Endothelial cell of umbilical vein (primary cell): Measurements from ENCODE around the gene KIF20B. TPM values are rescaled to one million over a fixed set of nuclear protein-coding genes. Genes with fewer than 3 reads are reported as not detected.

Experiments used
- BruUV-seq: library from RNA; stranded (reverse); fragments of 400-500 nt; replicated peaks from 2 replicates; lab custom pipeline; 2021; lab: Mats Ljungman, UMichigan
- CTCF ChIA-PET: fragments of 300-600, 350-600 bp; sonication (Branson Sonifier 250); formaldehyde crosslinking; loops from one replicate; lab custom pipeline; 2021; ENCODE audit warnings: antibody characterized with exemption, inconsistent platforms; lab: Charles Lee
- POLR2A ChIA-PET: fragments of 300-600, 350-600 bp; sonication (Branson Sonifier 250); formaldehyde crosslinking; loops from one replicate; lab custom pipeline; 2021; ENCODE audit warnings: antibody characterized with exemption, inconsistent platforms; lab: Charles Lee
- DNase-seq: peaks from one replicate; pipeline ENCODE4 v3.0.0-alpha.2; 2011; ENCODE audit warnings: low read depth, low spot score
- FAIRE-seq: peaks from 2 replicates; lab custom pipeline; 2011; peaks lifted over from hg19 to GRCh38; lab: Jason Lieb, UNC
- H2AFZ ChIP-seq: 2 replicates; pipeline ENCODE4 v1.6.0; 2012; ENCODE audit warnings: low read depth, low read length, control low read depth, inconsistent platforms
- H3K27ac ChIP-seq: 2 replicates; pipeline ENCODE4 v1.5.1; 2011; ENCODE audit warnings: low read depth, mild to moderate bottlenecking, control low read depth, low read length, moderate library complexity; ENCODE audit not compliant: insufficient read depth
- H3K27me3 ChIP-seq, 2 experiments: 2 replicates each; pipeline versions ENCODE4 v1.6.0 to v1.6.1; 2011; ENCODE audit warnings: low read length in 2 of 2, mixed read lengths in 1 of 2; ENCODE audit not compliant: control insufficient read depth in 2 of 2, insufficient read depth in 2 of 2
- H3K36me3 ChIP-seq, 2 experiments: 2 replicates in 1 of 2; 3 replicates in 1 of 2; pipeline ENCODE4 v1.5.1; 2011; ENCODE audit warnings: low read length in 2 of 2, mild to moderate bottlenecking in 1 of 2, moderate library complexity in 1 of 2; ENCODE audit not compliant: control insufficient read depth in 2 of 2, insufficient read depth in 2 of 2; ENCODE audit errors: extremely low read depth in 1 of 2
- H3K4me1 ChIP-seq: 3 replicates; pipeline ENCODE4 v1.5.1; 2011; ENCODE audit warnings: mild to moderate bottlenecking, low read length; ENCODE audit not compliant: control insufficient read depth, insufficient read depth; ENCODE audit errors: extremely low read depth
- H3K4me2 ChIP-seq: 2 replicates; pipeline ENCODE4 v1.6.1; 2011; ENCODE audit warnings: low read length, control low read depth, mixed read lengths; ENCODE audit not compliant: insufficient read depth
- H3K4me3 ChIP-seq, 3 experiments: fragments of 200-600 bp in 1 of 3; sonication (generic), shearing (Covaris generic) in 1 of 3; replicated peaks in 1 of 3; 2 replicates each; pipeline ENCODE4 v1.5.1; 2011 to 2016; ENCODE audit warnings: control low read depth in 3 of 3, low read length in 3 of 3, mild to moderate bottlenecking in 2 of 3, inconsistent platforms in 1 of 3, low read depth in 1 of 3, moderate library complexity in 1 of 3; ENCODE audit not compliant: insufficient read depth in 1 of 3
- H3K79me2 ChIP-seq: 2 replicates; pipeline ENCODE4 v1.6.0; 2012; ENCODE audit warnings: low read length, inconsistent platforms; ENCODE audit not compliant: control insufficient read depth, insufficient read depth
- H3K9ac ChIP-seq: replicated peaks from 2 replicates; pipeline ENCODE3; 2011; ENCODE audit warnings: low read length, control low read depth; ENCODE audit not compliant: insufficient read depth; ENCODE audit errors: extremely low read depth
- H3K9me1 ChIP-seq: replicated peaks from 3 replicates; pipeline ENCODE4 v1.6.0; 2011; ENCODE audit warnings: mild to moderate bottlenecking, low read length; ENCODE audit not compliant: control insufficient read depth, insufficient read depth; ENCODE audit errors: extremely low read depth
- H3K9me3 ChIP-seq: replicated peaks from 2 replicates; pipeline ENCODE4 v1.5.1; 2012; ENCODE audit warnings: low read length, inconsistent platforms; ENCODE audit not compliant: control insufficient read depth, insufficient read depth
- H4K20me1 ChIP-seq: replicated peaks from 2 replicates; pipeline ENCODE3; 2011; ENCODE audit warnings: mild to moderate bottlenecking, low read length; ENCODE audit not compliant: control insufficient read depth, insufficient read depth; ENCODE audit errors: extremely low read depth
- CTCF ChIP-seq, 2 donors: IDR thresholded peaks; 1 replicate in 1 of 2; 2 replicates in 1 of 2; pipeline ENCODE4 v1.5.1; 2011; ENCODE audit warnings: low read length in 2 of 2, mild to moderate bottlenecking in 2 of 2, moderate library complexity in 2 of 2, control low read depth in 1 of 2, inconsistent platforms in 1 of 2, low read depth in 1 of 2; ENCODE audit not compliant: insufficient read depth in 1 of 2; ENCODE audit errors: extremely low read depth in 1 of 2
- EZH2 ChIP-seq: IDR thresholded peaks from 2 replicates; pipeline ENCODE4 v1.6.1; 2012; ENCODE audit warnings: borderline replicate concordance, low read depth, mild to moderate bottlenecking, moderate library complexity, low read length, inconsistent platforms; ENCODE audit not compliant: severe bottlenecking
- FOS ChIP-seq: IDR thresholded peaks from 2 replicates; pipeline ENCODE4 v1.6.1; 2011; ENCODE audit warnings: mild to moderate bottlenecking, low read length, moderate library complexity, borderline replicate concordance; ENCODE audit not compliant: insufficient read depth
- GATA2 ChIP-seq: IDR thresholded peaks from 2 replicates; pipeline ENCODE4 v1.7.0; 2011; ENCODE audit warnings: low read depth, mild to moderate bottlenecking, moderate library complexity, mixed read lengths, low read length; ENCODE audit not compliant: insufficient read length, insufficient read depth
- JUN ChIP-seq: IDR thresholded peaks from 2 replicates; pipeline ENCODE4 v1.6.1; 2011; ENCODE audit warnings: borderline replicate concordance, low read depth; ENCODE audit not compliant: insufficient read length, insufficient read depth
- MAX ChIP-seq: IDR thresholded peaks from 2 replicates; pipeline ENCODE4 v1.6.1; 2011; ENCODE audit not compliant: insufficient read depth, insufficient read length
- MYC ChIP-seq: IDR thresholded peaks from one replicate; pipeline ENCODE4 v1.6.1; 2011; ENCODE audit warnings: mild to moderate bottlenecking, low read depth, low read length
- POLR2A ChIP-seq: IDR thresholded peaks from 2 replicates; pipeline ENCODE4 v1.6.1; 2012; ENCODE audit warnings: low read depth, mild to moderate bottlenecking, control low read depth, low read length
- POLR2AphosphoS5 ChIP-seq: IDR thresholded peaks from 2 replicates; pipeline ENCODE4 v1.6.1; 2012; ENCODE audit warnings: low read depth, mild to moderate bottlenecking, control low read depth, low read length, moderate library complexity; ENCODE audit not compliant: insufficient read depth
- dilution Hi-C: fragments of 300-500 bp; cut with MboI; formaldehyde crosslinking; loops from one replicate; pipeline ENCODE4 v1.15.0; 2019; ENCODE audit warnings: low sequenced_read_pairs; ENCODE audit not compliant: extremely low pct_ligation_motif_present
- intact Hi-C: fragments of 100-400 bp; cut with micrococcal nuclease; formaldehyde crosslinking; loops from one replicate; pipeline ENCODE4 v1.10.0; 2022
- polyA plus RNA-seq, 4 experiments: library from polyadenylated mRNA; depleted of rRNA in 3 of 4; stranded (reverse) in 3 of 4; unstranded in 1 of 4; fragments of >200 nt; gene quantifications; 2 replicates each; pipeline versions ENCODE4 v1.2.1 to v1.2.3, GENCODE V29; 2011 to 2012; ENCODE audit warnings: missing spikeins in 1 of 4
- total RNA-seq: library from RNA; stranded (reverse); gene quantifications from 2 replicates; pipeline ENCODE4 v1.2.3, GENCODE V29; 2021

The KIF20B gene
- total and polyA plus RNA-seq, 2 donors (not counting 3 experiments of a cell fraction or from before 2014, with no cell fraction given): 2.6 to 39.7 TPM

DNA sequence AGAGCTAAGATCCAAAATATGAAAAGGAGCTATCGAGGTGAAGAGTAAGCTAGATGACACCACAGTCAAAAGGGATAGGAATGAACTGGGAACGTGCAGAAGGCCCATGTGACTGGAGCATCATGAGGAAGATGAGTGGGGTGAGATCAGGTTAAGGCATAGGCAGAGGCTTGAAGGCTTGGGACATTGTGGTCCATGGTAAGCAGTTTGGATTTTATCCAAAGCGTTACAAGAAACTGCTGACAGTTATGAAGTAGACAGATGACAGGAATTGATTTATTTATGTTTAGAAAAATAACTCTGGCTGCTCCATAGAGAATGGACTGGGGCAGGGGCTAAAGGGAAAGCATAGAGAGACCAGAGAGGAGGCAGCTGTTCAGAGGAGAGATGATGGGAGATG is 38.2 kb upstream of the KIF20B start:
- ChIA-PET POLR2A (no interaction called here), CTCF (no interaction called here)
- Histone ChIP-seq H3K27me3 (peaks cover 3 to 14% of the 10 kb centered on the region in 2 experiments), H3K4me3 (no peak overlapping the region), H3K9me1 (no peaks in the 10 kb centered on the region), H3K4me1 (no peaks in the 10 kb centered on the region), H3K36me3 (no peaks in the 10 kb centered on the region), H2AFZ (no peak overlapping the region), H3K27ac (no peak overlapping the region), H3K4me2 (no peak overlapping the region), H4K20me1 (no peaks in the 10 kb centered on the region), H3K79me2 (no peaks in the 10 kb centered on the region), H3K9me3 (no peaks in the 10 kb centered on the region), H3K9ac (no peak overlapping the region)
- no peak for TF ChIP-seq EZH2
- FAIRE-seq (no peak), DNase-seq (no peak)
- dilution Hi-C loops: no loop called here
- intact Hi-C loops: no loop called here
- BruUV-seq: no TSS peak

DNA sequence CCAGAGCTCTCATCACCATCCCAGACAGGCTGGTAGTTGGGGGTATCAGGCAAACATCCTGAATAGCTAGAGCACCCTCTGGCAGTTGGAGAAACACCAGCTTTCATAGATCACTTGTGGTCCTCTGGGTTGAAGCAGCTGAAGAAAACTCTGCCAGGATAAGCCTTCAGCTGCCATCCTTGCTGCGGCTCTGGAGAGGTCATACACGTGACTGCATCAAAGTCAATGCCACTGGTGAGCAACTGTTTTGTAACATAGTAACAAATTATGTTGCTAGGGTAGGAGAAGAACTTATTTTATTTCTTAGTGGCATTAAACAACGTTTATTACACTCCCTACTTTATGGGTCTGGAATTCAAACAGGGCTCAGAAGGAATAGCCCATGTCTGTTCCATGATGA is 37.2 kb upstream of the KIF20B start:
- Histone ChIP-seq H3K79me2 (no peaks in the 10 kb centered on the region), H3K36me3 (no peaks in the 10 kb centered on the region), H3K4me2 (no peak overlapping the region), H2AFZ (no peak overlapping the region), H3K9me1 (no peaks in the 10 kb centered on the region), H3K4me3 (no peak overlapping the region), H3K27ac (no peak overlapping the region), H3K9me3 (no peaks in the 10 kb centered on the region), H3K9ac (no peak overlapping the region), H3K27me3 (peaks cover 6 to 13% of the 10 kb centered on the region in 2 experiments), H3K4me1 (no peaks in the 10 kb centered on the region), H4K20me1 (no peaks in the 10 kb centered on the region)
- DNase-seq: no peak
- POLR2A ChIA-PET: no interaction called here
- FAIRE-seq: no peak
- CTCF ChIA-PET: interaction anchor here (1.2 to 1.4 kb wide), 2 partner anchors 13 to 21 kb away, joined by 3 read pairs; no protein-coding TSS in a partner anchor
- dilution Hi-C loops (no loop called here), intact Hi-C loops (no loop called here)
- BruUV-seq: no TSS peak
- TF ChIP-seq EZH2: no peak
- no peak for TF ChIP-seq MYC
- TF ChIP-seq POLR2A: no peak
- no peak for TF ChIP-seq GATA2
- TF ChIP-seq FOS: no peak
- no peak for TF ChIP-seq POLR2AphosphoS5
- no peak for TF ChIP-seq JUN
- no peak for TF ChIP-seq CTCF (IDR thresholded peaks at IDR 0.05; ENCODE audit: extremely low read depth in 1 of 2, insufficient read depth in 1 of 2, low read depth in 1 of 2, low read length in 2 of 2)
- no peak for TF ChIP-seq MAX
